Mucosa of descending colon (tissue), 3 donors: ENCODE data around the gene BSDC1. TPM values are rescaled to one million over a fixed set of nuclear protein-coding genes. Genes with fewer than 3 reads are reported as not detected.

Source experiments
- ATAC-seq: fragments of 200-7000 bp; cut with Tn5 transposase; one replicate; pipeline ENCODE4 v1.9.1; 2020; ENCODE audit warnings: mild to moderate bottlenecking, moderate library complexity
- DNase-seq, 3 donors: peaks; one replicate each; pipeline ENCODE4 v3.0.0-alpha.2; 2020
- H3K36me3 ChIP-seq: fragments of 200-600 bp; one replicate; pipeline ENCODE4 v1.8.0; 2021; ENCODE audit warnings: low read depth, mild to moderate bottlenecking
- H3K4me1 ChIP-seq: fragments of 200-600 bp; one replicate; pipeline ENCODE4 v1.8.0; 2021; ENCODE audit warnings: low read depth, mild to moderate bottlenecking
- H3K4me3 ChIP-seq: fragments of 200-600 bp; one replicate; pipeline ENCODE4 v1.8.0; 2021; ENCODE audit warnings: mild to moderate bottlenecking
- H3K9me3 ChIP-seq: fragments of 200-600 bp; one replicate; pipeline ENCODE4 v1.8.0; 2021; ENCODE audit warnings: mild to moderate bottlenecking
- CTCF ChIP-seq: fragments of 200-600 bp; IDR thresholded peaks from one replicate; pipeline ENCODE4 v1.8.0; 2022; ENCODE audit warnings: antibody characterized with exemption, mild to moderate bottlenecking
- intact Hi-C, 2 donors: fragments of 100-400 bp; cut with DNase I in 1 of 2; cut with micrococcal nuclease in 1 of 2; formaldehyde crosslinking; loops; one replicate each; pipeline versions ENCODE4 v1.11.0 to v1.11.1; 2022; cut with DNase I, micrococcal nuclease
- total RNA-seq, 3 donors: library from RNA; stranded (reverse); fragmentation: NEBNext Ultra II Directional in 2 of 3; extraction: Animal tissue kit (Norgen Biotek cat#: 25700) in 2 of 3; gene quantifications; one replicate each; pipeline versions ENCODE4 v1.2.1 to v1.2.4, GENCODE V29; 2021 to 2023
- donor health status: DM: no; HTN: no; CAD: no; lungs with moderate emphysema.
- donor health status: DM: no; HTN: no; CAD: no.
- donor health status: DM: no; HTN: yes; CAD: no.

Gene BSDC1
- total RNA-seq, 3 donors from 2014 or later = 72.1 to 89.9 (median 73.1) TPM

- ATAC-seq (no peak), DNase-seq (no peak)
- H3K9me3 ChIP-seq = no peaks in the 10 kb centered on the region
- intact Hi-C loops = no loop called here
- peaks cover 21% of the 10 kb centered on the region for H3K4me1 ChIP-seq
- no peaks in the 10 kb centered on the region for H3K36me3 ChIP-seq
- TF ChIP-seq CTCF = no peak
- H3K4me3 ChIP-seq = no peak overlapping the region
Measured at GRCh38 chr1:32329931-32330466, 64.2 kb downstream of the BSDC1 start.

- peaks cover 12% of the 10 kb centered on the region for H3K4me1 ChIP-seq
- DNase-seq = no peak
- H3K36me3 ChIP-seq = no peaks in the 10 kb centered on the region
- ATAC-seq = no peak
- no peaks in the 10 kb centered on the region for H3K9me3 ChIP-seq
- intact Hi-C loops = no loop called here
- TF ChIP-seq CTCF = no peak
- H3K4me3 ChIP-seq = no peak overlapping the region
Measured at GRCh38 chr1:32327204-32327603, 67.0 kb downstream of the BSDC1 start.

GRCh38 chr1:32321712-32322291, 72.4 kb downstream of the BSDC1 start:
- no peak overlapping the region for H3K4me3 ChIP-seq
- peaks cover 36% of the 10 kb centered on the region for H3K4me1 ChIP-seq
- no peak for TF ChIP-seq CTCF
- no peaks in the 10 kb centered on the region for H3K9me3 ChIP-seq
- DNase-seq (peak; percentile 80 to 91 (median 85)), ATAC-seq (peak; percentile 95)
- H3K36me3 ChIP-seq = no peaks in the 10 kb centered on the region
- intact Hi-C loops = no loop called here

GRCh38 chr1:32318127-32318869, 75.9 kb downstream of the BSDC1 start:
- H3K4me3 ChIP-seq = no peak overlapping the region
- intact Hi-C loops = no loop called here
- no peaks in the 10 kb centered on the region for H3K9me3 ChIP-seq
- TF ChIP-seq CTCF = no peak
- no peak for ATAC-seq
- no peaks in the 10 kb centered on the region for H3K36me3 ChIP-seq
- DNase-seq = no peak
- H3K4me1 ChIP-seq = peaks cover 36% of the 10 kb centered on the region

GRCh38 chr1:32316903-32317277, 77.4 kb downstream of the BSDC1 start:
- Histone ChIP-seq H3K4me3 (no peak overlapping the region), H3K9me3 (no peaks in the 10 kb centered on the region), H3K4me1 (peaks cover 24% of the 10 kb centered on the region), H3K36me3 (no peaks in the 10 kb centered on the region)
- intact Hi-C loops = no loop called here
- DNase-seq = no peak
- no peak for ATAC-seq
- no peak for TF ChIP-seq CTCF

Other genes starting within 250 kb of the BSDC1 start
- gene TXLNA, start 214.8 kb downstream of the BSDC1 start, total RNA-seq = 10 to 100 TPM; 31.0 to 45.2 (median 39.3) TPM
- gene CCDC28B, start 193.8 kb downstream of the BSDC1 start, total RNA-seq = 1 to 10 TPM; 1.5 to 4.2 (median 3.2) TPM
- 1 to 10 TPM; 1.1 to 2.2 (median 1.9) TPM for gene IQCC, start 188.8 kb downstream of the BSDC1 start, total RNA-seq
- gene DCDC2B, start 185.4 kb downstream of the BSDC1 start, total RNA-seq = not detected
- 10 to 100 TPM; 21.1 to 35.6 (median 28.0) TPM for gene TMEM234, start 172.1 kb downstream of the BSDC1 start, total RNA-seq
- 100 to 1,000 TPM; 111 to 138 (median 115) TPM for gene EIF3I, start 172.0 kb downstream of the BSDC1 start, total RNA-seq
- 1 to 10 TPM; 3.4 to 5.5 (median 5.5) TPM for gene FAM167B, start 147.2 kb downstream of the BSDC1 start, total RNA-seq
- gene LCK, start 143.2 kb downstream of the BSDC1 start, total RNA-seq = 1 to 10 TPM; 4.7 to 6.0 (median 5.9) TPM
- 100 to 1,000 TPM; 143 to 208 (median 203) TPM for gene HDAC1, start 102.4 kb downstream of the BSDC1 start, total RNA-seq
- 100 to 1,000 TPM in 2 of 3 donors, 10 to 100 TPM in 1; 37.0 to 149 (median 140) TPM for gene MARCKSL1, start 58.2 kb downstream of the BSDC1 start, total RNA-seq
- gene FAM229A, start 32.0 kb downstream of the BSDC1 start, total RNA-seq = 10 to 100 TPM in 1 of 3 donors, 1 to 10 TPM in 2; 8.5 to 12.9 (median 9.2) TPM
- gene TSSK3, start 31.9 kb downstream of the BSDC1 start, total RNA-seq = 1 to 10 TPM; 1.8 to 3.6 (median 2.3) TPM
- gene ZBTB8B, start 70.6 kb upstream of the BSDC1 start, total RNA-seq = under 1 TPM in 1 of 3 donors, not detected in 2; 0.03 TPM
- gene ZBTB8A, start 145.0 kb upstream of the BSDC1 start, total RNA-seq = 1 to 10 TPM; 4.9 to 7.9 (median 5.1) TPM